GM21447 (cell line): ENCODE results near the gene CACNA1A.
"Not testable (repeated sequence)": the region's sequence is repeated elsewhere in the genome, so short reads cannot be mapped to it uniquely, and the experiment has no call there.

Experiments used
- ATAC-seq: cut with Tn5 transposase; IDR thresholded peaks from one replicate; pipeline ENCODE4 v1.9.1; 2021; ENCODE audit not compliant: unreplicated experiment

The CACNA1A gene

GRCh38 chr19:13427273-13428051, 78.8 kb downstream of the CACNA1A start:
- ATAC-seq = no peak

- ATAC-seq = not testable (repeated sequence)
Observed at GRCh38 chr19:13425875-13426274, 80.4 kb downstream of the CACNA1A start.

GRCh38 chr19:13425151-13425550, 81.1 kb downstream of the CACNA1A start:
- ATAC-seq = no peak

GRCh38 chr19:13420780-13421179, 85.5 kb downstream of the CACNA1A start:
- no peak for ATAC-seq

GRCh38 chr19:13417054-13417453, 89.2 kb downstream of the CACNA1A start:
- ATAC-seq = no peak

GRCh38 chr19:13411899-13412298, 94.4 kb downstream of the CACNA1A start:
- no peak for ATAC-seq

- no peak for ATAC-seq
Observed at GRCh38 chr19:13410946-13411345, 95.3 kb downstream of the CACNA1A start.

GRCh38 chr19:13408889-13409518, 97.3 kb downstream of the CACNA1A start:
- ATAC-seq = no peak

GRCh38 chr19:13404236-13404635, 102.0 kb downstream of the CACNA1A start:
- ATAC-seq = no peak

GRCh38 chr19:13401388-13401787, 104.9 kb downstream of the CACNA1A start:
- no peak for ATAC-seq

GRCh38 chr19:13400296-13400695, 106.0 kb downstream of the CACNA1A start:
- ATAC-seq = no peak

GRCh38 chr19:13399746-13400145, 106.5 kb downstream of the CACNA1A start:
- no peak for ATAC-seq

- ATAC-seq = no peak
Observed at GRCh38 chr19:13398780-13399726, 107.2 kb downstream of the CACNA1A start.

GRCh38 chr19:13398182-13398581, 108.1 kb downstream of the CACNA1A start:
- no peak for ATAC-seq

- no peak for ATAC-seq
Observed at GRCh38 chr19:13396250-13397080, 109.8 kb downstream of the CACNA1A start.

GRCh38 chr19:13382633-13382938, 123.7 kb downstream of the CACNA1A start:
- ATAC-seq = no peak

GRCh38 chr19:13381827-13382632, 124.2 kb downstream of the CACNA1A start:
- ATAC-seq = no peak

GRCh38 chr19:13376537-13376936, 129.7 kb downstream of the CACNA1A start:
- no peak for ATAC-seq

- no peak for ATAC-seq
Observed at GRCh38 chr19:13373599-13373998, 132.7 kb downstream of the CACNA1A start.

GRCh38 chr19:13370948-13371347, 135.3 kb downstream of the CACNA1A start:
- no peak for ATAC-seq
